ENCODE measurements around the gene FYN. TPM values are rescaled to one million over a fixed set of nuclear protein-coding genes. Genes with fewer than 3 reads are reported as not detected.

The FYN gene
- total RNA-seq, 2 donors from 2014 or later = 11.3 to 21.5 TPM

DNA sequence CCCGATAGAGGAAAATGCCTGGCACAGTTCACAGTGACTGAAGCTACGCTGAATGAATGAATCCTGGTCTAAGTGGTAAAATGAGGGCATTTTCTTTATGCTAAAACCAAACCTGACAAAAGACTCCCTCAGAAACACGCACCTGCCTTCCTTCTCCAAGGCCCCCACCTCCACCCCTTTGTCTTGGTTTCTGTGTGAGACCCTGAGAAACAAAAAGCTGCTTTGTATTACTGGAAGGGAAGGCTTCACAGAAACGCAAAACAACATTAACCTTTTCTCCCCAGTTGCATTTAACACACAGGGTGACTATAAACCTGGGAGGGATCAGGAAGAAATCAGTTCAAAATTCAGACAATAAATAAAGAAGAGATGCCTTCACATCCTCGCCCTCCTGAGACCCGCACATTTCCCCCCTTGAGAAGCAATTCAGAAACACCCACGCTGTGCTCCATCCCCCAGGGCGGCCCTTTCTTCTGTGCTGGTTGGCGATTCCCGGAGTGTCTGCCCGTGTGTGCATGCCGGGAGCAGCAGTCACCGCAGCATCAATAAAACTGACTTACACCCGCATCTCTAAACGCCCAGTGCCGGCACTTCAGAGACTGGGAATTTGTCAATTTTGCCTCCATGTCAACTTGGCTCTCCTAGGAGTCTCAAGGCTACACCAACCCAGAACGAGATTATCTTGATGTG lies 200.3 kb downstream of the FYN start:
- TF ChIP-seq, protein P1, sequence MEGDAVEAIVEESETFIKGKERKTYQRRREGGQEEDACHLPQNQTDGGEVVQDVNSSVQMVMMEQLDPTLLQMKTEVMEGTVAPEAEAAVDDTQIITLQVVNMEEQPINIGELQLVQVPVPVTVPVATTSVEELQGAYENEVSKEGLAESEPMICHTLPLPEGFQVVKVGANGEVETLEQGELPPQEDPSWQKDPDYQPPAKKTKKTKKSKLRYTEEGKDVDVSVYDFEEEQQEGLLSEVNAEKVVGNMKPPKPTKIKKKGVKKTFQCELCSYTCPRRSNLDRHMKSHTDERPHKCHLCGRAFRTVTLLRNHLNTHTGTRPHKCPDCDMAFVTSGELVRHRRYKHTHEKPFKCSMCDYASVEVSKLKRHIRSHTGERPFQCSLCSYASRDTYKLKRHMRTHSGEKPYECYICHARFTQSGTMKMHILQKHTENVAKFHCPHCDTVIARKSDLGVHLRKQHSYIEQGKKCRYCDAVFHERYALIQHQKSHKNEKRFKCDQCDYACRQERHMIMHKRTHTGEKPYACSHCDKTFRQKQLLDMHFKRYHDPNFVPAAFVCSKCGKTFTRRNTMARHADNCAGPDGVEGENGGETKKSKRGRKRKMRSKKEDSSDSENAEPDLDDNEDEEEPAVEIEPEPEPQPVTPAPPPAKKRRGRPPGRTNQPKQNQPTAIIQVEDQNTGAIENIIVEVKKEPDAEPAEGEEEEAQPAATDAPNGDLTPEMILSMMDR (IDR thresholded peaks at IDR 0.05) = no peak
- Histone ChIP-seq H3K36me3 (no peaks in the 10 kb centered on the region), H3K27me3 (no peaks in the 10 kb centered on the region), H3K4me1 (peaks cover 15% of the 10 kb centered on the region), H3K27ac (no peak overlapping the region), H3K9ac (ENCODE audit: low read depth in 2 of 2, low read length in 2 of 2) (no peak overlapping the region), H3K4me3 (no peak overlapping the region), H3K9me3 (no peaks in the 10 kb centered on the region)
- DNase-seq = no peak
- intact Hi-C loops (cut with DNase I) = no loop called here

DNA sequence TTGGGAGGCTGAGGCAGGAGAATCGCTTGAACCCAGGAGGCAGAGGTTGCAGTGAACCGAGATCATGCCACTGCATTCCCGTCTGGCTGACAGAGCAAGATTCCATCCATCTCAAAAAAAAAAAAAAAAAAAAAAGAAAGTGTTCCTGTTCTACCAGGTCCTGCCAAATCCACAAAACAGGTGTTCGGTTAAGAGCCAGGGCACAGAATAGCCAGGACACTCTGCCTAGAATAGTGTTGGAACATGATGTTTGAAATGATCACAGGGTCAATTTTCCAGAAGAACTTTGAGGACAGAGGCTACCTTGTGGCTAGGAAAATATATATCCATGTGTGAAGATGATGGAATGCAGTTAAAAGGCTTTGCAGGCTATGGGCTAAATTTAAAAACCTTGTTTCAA lies 203.9 kb downstream of the FYN start:
- no peaks in the 10 kb centered on the region for H3K27me3 ChIP-seq
- H3K36me3 ChIP-seq = no peaks in the 10 kb centered on the region
- intact Hi-C loops (cut with DNase I) = no loop called here
- TF ChIP-seq, protein P1 (IDR thresholded peaks at IDR 0.05) = no peak
- H3K9ac ChIP-seq (ENCODE audit: low read depth in 2 of 2, low read length in 2 of 2) = no peak overlapping the region
- H3K4me1 ChIP-seq = no peaks in the 10 kb centered on the region
- no peaks in the 10 kb centered on the region for H3K9me3 ChIP-seq
- no peak overlapping the region for H3K4me3 ChIP-seq
- DNase-seq = no peak
- no peak overlapping the region for H3K27ac ChIP-seq

DNA sequence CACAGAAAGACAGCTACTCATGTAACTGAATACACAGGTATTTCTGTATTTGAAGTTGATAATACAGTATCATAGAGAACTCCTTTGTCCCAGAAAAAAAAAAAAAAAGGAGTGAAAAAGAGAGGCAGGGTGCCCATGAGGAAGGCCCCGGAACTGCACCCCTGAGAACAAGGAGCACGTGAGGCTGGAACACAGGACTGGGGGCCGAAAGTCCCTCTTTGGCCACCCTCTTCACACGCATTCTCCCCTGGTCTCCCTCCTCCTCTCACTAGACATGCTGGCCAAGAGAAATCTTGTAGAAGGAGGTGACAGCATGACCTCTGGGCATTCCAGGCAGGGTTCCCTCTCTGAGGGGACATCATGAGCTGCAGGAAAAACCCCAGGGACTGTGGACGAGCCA lies 204.8 kb downstream of the FYN start:
- Histone ChIP-seq H3K9ac (ENCODE audit: low read depth in 2 of 2, low read length in 2 of 2) (no peak overlapping the region), H3K27ac (no peak overlapping the region), H3K36me3 (no peaks in the 10 kb centered on the region), H3K4me3 (no peak overlapping the region), H3K9me3 (no peaks in the 10 kb centered on the region), H3K4me1 (no peaks in the 10 kb centered on the region), H3K27me3 (no peaks in the 10 kb centered on the region)
- TF ChIP-seq, protein P1 (IDR thresholded peaks at IDR 0.05) = peak; percentile 11
- no peak for DNase-seq
- intact Hi-C loops (cut with DNase I) = no loop called here

DNA sequence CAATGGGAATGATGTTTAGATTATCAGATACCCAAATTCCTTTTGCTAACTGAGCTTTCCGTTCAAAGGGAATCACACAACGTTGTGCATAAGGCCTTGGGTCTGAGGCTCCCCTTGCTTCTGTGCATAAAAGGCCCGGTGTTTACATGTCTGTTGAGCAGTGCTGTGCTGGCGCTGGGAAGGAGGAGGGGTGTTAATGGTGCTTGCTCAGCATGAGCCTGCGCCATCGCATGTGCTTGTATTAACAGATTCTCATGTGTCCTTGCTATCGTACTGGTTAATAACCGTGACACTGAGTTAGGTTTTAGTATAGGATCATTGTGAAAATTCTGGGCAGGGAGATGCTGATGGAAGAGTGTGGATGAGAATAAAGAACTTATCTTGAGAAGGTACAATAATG lies 205.3 kb downstream of the FYN start:
- Histone ChIP-seq H3K36me3 (no peaks in the 10 kb centered on the region), H3K9ac (ENCODE audit: low read depth in 2 of 2, low read length in 2 of 2) (no peak overlapping the region), H3K4me1 (no peaks in the 10 kb centered on the region), H3K4me3 (no peak overlapping the region), H3K27me3 (no peaks in the 10 kb centered on the region), H3K9me3 (no peaks in the 10 kb centered on the region), H3K27ac (no peak overlapping the region)
- DNase-seq = no peak
- TF ChIP-seq, protein P1 (IDR thresholded peaks at IDR 0.05) = no peak
- intact Hi-C loops (cut with DNase I) = no loop called here

DNA sequence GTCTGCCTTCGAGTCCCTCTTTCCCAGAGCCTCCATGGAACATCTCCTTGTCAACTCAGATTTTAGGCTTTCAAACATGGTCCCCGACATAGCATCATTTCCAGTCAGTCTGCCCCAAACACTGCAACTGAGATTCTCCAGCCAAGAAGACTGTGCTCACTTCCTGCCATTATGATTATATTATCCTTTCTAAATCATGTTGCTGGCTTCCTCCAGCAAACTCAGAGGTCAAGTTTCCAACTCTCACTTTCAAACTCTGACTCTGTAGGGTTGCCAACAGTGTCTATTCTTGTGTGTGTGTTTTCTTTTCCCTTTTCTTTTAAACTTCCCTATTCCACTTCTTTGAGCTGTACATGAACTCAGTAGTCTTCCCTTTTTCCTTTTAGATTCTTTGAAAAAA lies 206.4 kb downstream of the FYN start:
- Histone ChIP-seq H3K27ac (no peak overlapping the region), H3K4me3 (no peak overlapping the region), H3K9ac (ENCODE audit: low read depth in 2 of 2, low read length in 2 of 2) (no peak overlapping the region), H3K9me3 (no peaks in the 10 kb centered on the region), H3K27me3 (no peaks in the 10 kb centered on the region), H3K4me1 (no peaks in the 10 kb centered on the region), H3K36me3 (no peaks in the 10 kb centered on the region)
- DNase-seq = no peak
- intact Hi-C loops (cut with DNase I) = no loop called here
- TF ChIP-seq, protein P1 (IDR thresholded peaks at IDR 0.05) = no peak
